Muscle layer of colon (tissue), 2 donors: ENCODE data around the gene ANXA9.

Experiments used
- H3K27ac ChIP-seq: one replicate; pipeline ENCODE4 v1.7.0; 2013; ENCODE audit warnings: low read depth, mild to moderate bottlenecking, low read length, moderate library complexity
- H3K27me3 ChIP-seq, 2 donors: one replicate each; pipeline ENCODE4 v1.7.0; 2013; ENCODE audit warnings: low read length in 2 of 2, mild to moderate bottlenecking in 2 of 2; ENCODE audit not compliant: insufficient read depth in 2 of 2, control insufficient read depth in 1 of 2
- H3K36me3 ChIP-seq: one replicate; pipeline ENCODE4 v1.7.0; 2013; ENCODE audit warnings: mild to moderate bottlenecking, low read length; ENCODE audit not compliant: insufficient read depth
- H3K4me1 ChIP-seq: one replicate; pipeline ENCODE4 v1.7.0; 2013; ENCODE audit warnings: mild to moderate bottlenecking, low read length; ENCODE audit not compliant: insufficient read depth
- H3K4me3 ChIP-seq, 2 donors: one replicate each; pipeline ENCODE4 v1.7.0; 2013; ENCODE audit warnings: low read length in 2 of 2, low read depth in 1 of 2, mild to moderate bottlenecking in 1 of 2, moderate library complexity in 1 of 2
- H3K9ac ChIP-seq: one replicate; pipeline ENCODE4 v1.7.0; 2013; ENCODE audit warnings: low read length
- H3K9me3 ChIP-seq: one replicate; pipeline ENCODE4 v1.7.0; 2013; ENCODE audit warnings: mild to moderate bottlenecking, low read length
- donor health status: abdominal sarcoma.
- donor health status: Adenocarcinoma of cecum.

The ANXA9 gene

GRCh38 chr1:151008244-151009205 lies 26.4 kb downstream of the ANXA9 start, which contains the start of gene PRUNE1:
Gene PRUNE1 (plus strand): TSS chr1:151008449. CDS start chr1:151008633, 184 bp downstream.
- H3K4me3 ChIP-seq: peak within 1 kb of the TSS; percentile 56 to 98
- H3K9me3 ChIP-seq: no peaks in the 10 kb centered on the region
- peak within 1 kb of the TSS; percentile 64 for H3K9ac ChIP-seq
- peaks cover 33% of the 10 kb centered on the region for H3K4me1 ChIP-seq
- peaks cover 3% of the 10 kb centered on the region for H3K36me3 ChIP-seq
- no peaks in the 10 kb centered on the region for H3K27me3 ChIP-seq
- H3K27ac ChIP-seq: peak within 1 kb of the TSS; percentile 89

- Histone ChIP-seq H3K4me1 (peaks cover 34% of the 10 kb centered on the region), H3K27ac (peak overlapping the region; percentile 89), H3K9me3 (no peaks in the 10 kb centered on the region), H3K36me3 (peaks cover 3% of the 10 kb centered on the region), H3K27me3 (no peaks in the 10 kb centered on the region), H3K9ac (peak overlapping the region; percentile 64), H3K4me3 (peak overlapping the region; percentile 56 to 98)
These were observed 27.1 kb downstream of the ANXA9 start for GRCh38 chr1:151009206-151009587.

- Histone ChIP-seq H3K36me3 (peaks cover 3% of the 10 kb centered on the region), H3K4me3 (peak overlapping the region in 1 of 2 donors; percentile 98), H3K9me3 (no peaks in the 10 kb centered on the region), H3K9ac (no peak overlapping the region), H3K27ac (no peak overlapping the region), H3K4me1 (peaks cover 37% of the 10 kb centered on the region), H3K27me3 (no peaks in the 10 kb centered on the region)
These were observed 27.7 kb downstream of the ANXA9 start for GRCh38 chr1:151009674-151010345.

- H3K4me3 ChIP-seq: no peak overlapping the region
- no peak overlapping the region for H3K27ac ChIP-seq
- no peak overlapping the region for H3K9ac ChIP-seq
- H3K27me3 ChIP-seq: no peaks in the 10 kb centered on the region
- peaks cover 37% of the 10 kb centered on the region for H3K4me1 ChIP-seq
- peaks cover 3% of the 10 kb centered on the region for H3K36me3 ChIP-seq
- H3K9me3 ChIP-seq: no peaks in the 10 kb centered on the region
These were observed 28.2 kb downstream of the ANXA9 start for GRCh38 chr1:151010346-151010726.

GRCh38 chr1:151011154-151011850 lies 29.2 kb downstream of the ANXA9 start:
- Histone ChIP-seq H3K27me3 (no peaks in the 10 kb centered on the region), H3K4me1 (peaks cover 37% of the 10 kb centered on the region), H3K36me3 (peaks cover 3% of the 10 kb centered on the region), H3K4me3 (no peak overlapping the region), H3K27ac (no peak overlapping the region), H3K9ac (no peak overlapping the region), H3K9me3 (no peaks in the 10 kb centered on the region)

GRCh38 chr1:151012684-151013471 lies 30.8 kb downstream of the ANXA9 start:
- no peak overlapping the region for H3K9ac ChIP-seq
- H3K27ac ChIP-seq: peak overlapping the region; percentile 70

GRCh38 chr1:151013518-151013917 lies 31.4 kb downstream of the ANXA9 start:
- Histone ChIP-seq H3K27ac (peak overlapping the region; percentile 70), H3K36me3 (peaks cover 7% of the 10 kb centered on the region), H3K4me3 (no peak overlapping the region), H3K9ac (no peak overlapping the region), H3K9me3 (no peaks in the 10 kb centered on the region), H3K4me1 (peaks cover 24% of the 10 kb centered on the region), H3K27me3 (no peaks in the 10 kb centered on the region)

More at GRCh38 chr1:151012684-151013471, 30.8 kb downstream of the ANXA9 start:
- Histone ChIP-seq H3K36me3 (peaks cover 5% of the 10 kb centered on the region), H3K4me3 (no peak overlapping the region), H3K4me1 (peaks cover 25% of the 10 kb centered on the region), H3K9me3 (no peaks in the 10 kb centered on the region), H3K27me3 (no peaks in the 10 kb centered on the region)

- H3K36me3 ChIP-seq: peaks cover 30% of the 10 kb centered on the region
- H3K9me3 ChIP-seq: no peaks in the 10 kb centered on the region
- no peak overlapping the region for H3K27ac ChIP-seq
- H3K4me1 ChIP-seq: peaks cover 8% of the 10 kb centered on the region
- no peak overlapping the region for H3K9ac ChIP-seq
- no peak overlapping the region for H3K4me3 ChIP-seq
- no peaks in the 10 kb centered on the region for H3K27me3 ChIP-seq
These were observed 42.6 kb downstream of the ANXA9 start for GRCh38 chr1:151024540-151025146.

GRCh38 chr1:151026460-151026859 lies 44.4 kb downstream of the ANXA9 start:
- no peak overlapping the region for H3K4me3 ChIP-seq
- no peak overlapping the region for H3K27ac ChIP-seq
- peaks cover 39% of the 10 kb centered on the region for H3K36me3 ChIP-seq
- H3K27me3 ChIP-seq: no peaks in the 10 kb centered on the region
- H3K9ac ChIP-seq: no peak overlapping the region
- no peaks in the 10 kb centered on the region for H3K9me3 ChIP-seq
- H3K4me1 ChIP-seq: peaks cover 8% of the 10 kb centered on the region

GRCh38 chr1:151032164-151032563 lies 50.1 kb downstream of the ANXA9 start:
- H3K27me3 ChIP-seq: no peaks in the 10 kb centered on the region
- no peak overlapping the region for H3K9ac ChIP-seq
- no peak overlapping the region for H3K27ac ChIP-seq
- no peaks in the 10 kb centered on the region for H3K9me3 ChIP-seq
- peaks cover 43% of the 10 kb centered on the region for H3K36me3 ChIP-seq
- no peaks in the 10 kb centered on the region for H3K4me1 ChIP-seq
- no peak overlapping the region for H3K4me3 ChIP-seq
